ENCODE measurements around the gene IL2RA.
"Not testable (repeated sequence)": the region's sequence is repeated elsewhere in the genome, so short reads cannot be mapped to it uniquely, and the experiment has no call there.

The IL2RA gene

GRCh38 chr10:6062101-6062771 lies at the start of gene IL2RA:
Gene IL2RA, minus strand, starts transcription at chr10:6062367. Its CDS starts 216 bp downstream, at chr10:6062151.
- DNase-seq (ENCODE audit: low read depth) = no peak

- no peak for DNase-seq (ENCODE audit: low read depth)
Observed at GRCh38 chr10:6110136-6110535, 48.0 kb upstream of the IL2RA start.

GRCh38 chr10:6109444-6109775 lies 47.2 kb upstream of the IL2RA start:
- no peak for DNase-seq (ENCODE audit: low read depth)

- DNase-seq (ENCODE audit: low read depth) = no peak
Observed at GRCh38 chr10:6108631-6109443, 46.7 kb upstream of the IL2RA start.

- DNase-seq (ENCODE audit: low read depth) = no peak
Observed at GRCh38 chr10:6108072-6108471, 45.9 kb upstream of the IL2RA start.

GRCh38 chr10:6107616-6108015 lies 45.4 kb upstream of the IL2RA start:
- not testable (repeated sequence) for DNase-seq (ENCODE audit: low read depth)

GRCh38 chr10:6103591-6103990 lies 41.4 kb upstream of the IL2RA start:
- no peak for DNase-seq (ENCODE audit: low read depth)

GRCh38 chr10:6102128-6102527 lies 40.0 kb upstream of the IL2RA start:
- DNase-seq (ENCODE audit: low read depth) = no peak

- no peak for DNase-seq (ENCODE audit: low read depth)
Observed at GRCh38 chr10:6101181-6101580, 39.0 kb upstream of the IL2RA start.

- DNase-seq (ENCODE audit: low read depth) = no peak
Observed at GRCh38 chr10:6100370-6100769, 38.2 kb upstream of the IL2RA start.

- DNase-seq (ENCODE audit: low read depth) = no peak
Observed at GRCh38 chr10:6098156-6098555, 36.0 kb upstream of the IL2RA start.

- no peak for DNase-seq (ENCODE audit: low read depth)
Observed at GRCh38 chr10:6097063-6097462, 34.9 kb upstream of the IL2RA start.

- no peak for DNase-seq (ENCODE audit: low read depth)
Observed at GRCh38 chr10:6095810-6096570, 33.8 kb upstream of the IL2RA start.

- DNase-seq (ENCODE audit: low read depth) = no peak
Observed at GRCh38 chr10:6092731-6093130, 30.6 kb upstream of the IL2RA start.

- DNase-seq (ENCODE audit: low read depth) = no peak
Observed at GRCh38 chr10:6091630-6092029, 29.5 kb upstream of the IL2RA start.

- DNase-seq (ENCODE audit: low read depth) = no peak
Observed at GRCh38 chr10:6089334-6090219, 27.4 kb upstream of the IL2RA start.

- DNase-seq (ENCODE audit: low read depth) = peak; percentile 89
Observed at GRCh38 chr10:6088721-6089333, 26.7 kb upstream of the IL2RA start, which contains the start of gene RBM17. Gene RBM17, plus strand, starts transcription at chr10:6089034. Its CDS starts 8,032 bp downstream, at chr10:6097066.

GRCh38 chr10:6086375-6087233 lies 24.4 kb upstream of the IL2RA start:
- peak; percentile 64 for DNase-seq (ENCODE audit: low read depth)

GRCh38 chr10:6083523-6084475 lies 21.6 kb upstream of the IL2RA start:
- no peak for DNase-seq (ENCODE audit: low read depth)
